ENCODE measurements around the gene AGXT.

DNA sequence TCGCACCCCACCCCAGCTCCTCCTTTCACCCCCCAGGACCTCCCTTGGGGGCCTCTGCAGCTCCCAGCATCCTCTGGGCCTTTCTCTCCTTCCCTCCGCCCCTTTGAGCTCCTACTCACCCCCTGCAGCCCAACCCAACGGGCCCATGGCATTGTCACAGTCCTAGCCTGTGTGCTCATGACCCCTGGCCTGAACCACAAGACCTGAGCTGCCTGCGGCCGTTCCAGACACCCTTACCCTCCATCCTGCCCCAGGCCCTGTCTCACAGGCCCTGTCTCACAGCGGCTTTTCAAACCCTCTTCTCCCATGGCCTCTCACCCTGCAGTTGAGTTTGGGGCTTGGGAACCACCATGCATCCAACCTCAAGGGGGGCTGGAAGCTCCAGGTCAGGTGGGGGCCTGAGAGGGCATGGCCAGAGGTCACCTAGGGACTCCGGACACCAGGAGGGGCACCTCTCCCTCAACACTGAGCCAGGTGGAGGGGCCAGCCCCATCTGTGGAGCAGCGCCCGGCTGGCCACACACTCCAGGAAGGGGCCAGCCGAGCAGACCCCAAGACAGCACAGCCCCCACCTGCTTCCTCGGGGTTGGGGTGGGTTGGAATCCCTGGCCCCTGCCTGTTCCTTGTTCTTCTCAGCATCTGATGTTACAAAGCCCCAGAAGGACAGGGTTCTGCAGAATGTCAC, 20.4 kb downstream of the AGXT start:
- TF ChIP-seq, protein P1, sequence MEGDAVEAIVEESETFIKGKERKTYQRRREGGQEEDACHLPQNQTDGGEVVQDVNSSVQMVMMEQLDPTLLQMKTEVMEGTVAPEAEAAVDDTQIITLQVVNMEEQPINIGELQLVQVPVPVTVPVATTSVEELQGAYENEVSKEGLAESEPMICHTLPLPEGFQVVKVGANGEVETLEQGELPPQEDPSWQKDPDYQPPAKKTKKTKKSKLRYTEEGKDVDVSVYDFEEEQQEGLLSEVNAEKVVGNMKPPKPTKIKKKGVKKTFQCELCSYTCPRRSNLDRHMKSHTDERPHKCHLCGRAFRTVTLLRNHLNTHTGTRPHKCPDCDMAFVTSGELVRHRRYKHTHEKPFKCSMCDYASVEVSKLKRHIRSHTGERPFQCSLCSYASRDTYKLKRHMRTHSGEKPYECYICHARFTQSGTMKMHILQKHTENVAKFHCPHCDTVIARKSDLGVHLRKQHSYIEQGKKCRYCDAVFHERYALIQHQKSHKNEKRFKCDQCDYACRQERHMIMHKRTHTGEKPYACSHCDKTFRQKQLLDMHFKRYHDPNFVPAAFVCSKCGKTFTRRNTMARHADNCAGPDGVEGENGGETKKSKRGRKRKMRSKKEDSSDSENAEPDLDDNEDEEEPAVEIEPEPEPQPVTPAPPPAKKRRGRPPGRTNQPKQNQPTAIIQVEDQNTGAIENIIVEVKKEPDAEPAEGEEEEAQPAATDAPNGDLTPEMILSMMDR (IDR thresholded peaks at IDR 0.05): no peak
- TF ChIP-seq POLR2AphosphoS5 (IDR thresholded peaks at IDR 0.05; ENCODE audit: low read depth, low read length) (no peak), SIN3A (IDR thresholded peaks at IDR 0.05; ENCODE audit: borderline replicate concordance, insufficient read depth, low read depth, low read length) (no peak), TCF7L2 (IDR thresholded peaks at IDR 0.05; ENCODE audit: low read depth, low read length) (no peak)
- TF ChIP-seq, protein P2, sequence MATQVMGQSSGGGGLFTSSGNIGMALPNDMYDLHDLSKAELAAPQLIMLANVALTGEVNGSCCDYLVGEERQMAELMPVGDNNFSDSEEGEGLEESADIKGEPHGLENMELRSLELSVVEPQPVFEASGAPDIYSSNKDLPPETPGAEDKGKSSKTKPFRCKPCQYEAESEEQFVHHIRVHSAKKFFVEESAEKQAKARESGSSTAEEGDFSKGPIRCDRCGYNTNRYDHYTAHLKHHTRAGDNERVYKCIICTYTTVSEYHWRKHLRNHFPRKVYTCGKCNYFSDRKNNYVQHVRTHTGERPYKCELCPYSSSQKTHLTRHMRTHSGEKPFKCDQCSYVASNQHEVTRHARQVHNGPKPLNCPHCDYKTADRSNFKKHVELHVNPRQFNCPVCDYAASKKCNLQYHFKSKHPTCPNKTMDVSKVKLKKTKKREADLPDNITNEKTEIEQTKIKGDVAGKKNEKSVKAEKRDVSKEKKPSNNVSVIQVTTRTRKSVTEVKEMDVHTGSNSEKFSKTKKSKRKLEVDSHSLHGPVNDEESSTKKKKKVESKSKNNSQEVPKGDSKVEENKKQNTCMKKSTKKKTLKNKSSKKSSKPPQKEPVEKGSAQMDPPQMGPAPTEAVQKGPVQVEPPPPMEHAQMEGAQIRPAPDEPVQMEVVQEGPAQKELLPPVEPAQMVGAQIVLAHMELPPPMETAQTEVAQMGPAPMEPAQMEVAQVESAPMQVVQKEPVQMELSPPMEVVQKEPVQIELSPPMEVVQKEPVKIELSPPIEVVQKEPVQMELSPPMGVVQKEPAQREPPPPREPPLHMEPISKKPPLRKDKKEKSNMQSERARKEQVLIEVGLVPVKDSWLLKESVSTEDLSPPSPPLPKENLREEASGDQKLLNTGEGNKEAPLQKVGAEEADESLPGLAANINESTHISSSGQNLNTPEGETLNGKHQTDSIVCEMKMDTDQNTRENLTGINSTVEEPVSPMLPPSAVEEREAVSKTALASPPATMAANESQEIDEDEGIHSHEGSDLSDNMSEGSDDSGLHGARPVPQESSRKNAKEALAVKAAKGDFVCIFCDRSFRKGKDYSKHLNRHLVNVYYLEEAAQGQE (IDR thresholded peaks at IDR 0.05; ENCODE audit: insufficient read depth in 1 of 2, low read depth in 2 of 2, low read length in 1 of 2): no peak
